Adrenal gland (tissue), 12 donors: Measurements from ENCODE around the gene ERCC2. TPM values are rescaled to one million over a fixed set of nuclear protein-coding genes. Genes with fewer than 3 reads are reported as not detected.

ENCODE experiments used
- DNase-seq, 7 donors: peaks; one replicate each; pipeline ENCODE4 v3.0.0-alpha.2; 2019 to 2020
- H3K27ac ChIP-seq, 5 donors: fragments of 200-600 bp; sonication (generic) in 4 of 5; 1 replicate in 3 of 5; 2 replicates in 2 of 5; pipeline versions ENCODE4 v1.5.1 to v1.8.0; 2016 to 2020; ENCODE audit warnings: mild to moderate bottlenecking in 1 of 5
- H3K27me3 ChIP-seq: fragments of 200-600 bp; 2 replicates; pipeline ENCODE4 v1.8.0; 2021
- H3K36me3 ChIP-seq, 2 donors: fragments of 200-600 bp; replicated peaks in 1 of 2; 1 replicate in 1 of 2; 2 replicates in 1 of 2; pipeline versions ENCODE4 v1.5.1 to v1.8.0; 2018 to 2022
- H3K4me1 ChIP-seq, 2 donors: fragments of 200-600 bp; replicated peaks in 1 of 2; 1 replicate in 1 of 2; 2 replicates in 1 of 2; pipeline versions ENCODE4 v1.5.1 to v1.8.0; 2018 to 2021
- H3K4me3 ChIP-seq, 4 donors: fragments of 200-600 bp; sonication (generic) in 3 of 4; one replicate each; pipeline ENCODE4 v1.5.1; 2016 to 2018
- H3K9me3 ChIP-seq, 3 donors: fragments of 200-600 bp; sonication (generic) in 1 of 3; replicated peaks in 1 of 3; 1 replicate in 2 of 3; 2 replicates in 1 of 3; pipeline versions ENCODE4 v1.5.1 to v1.8.0; 2016 to 2021
- CTCF ChIP-seq, 6 experiments: fragments of 450-650 bp in 4 of 6; fragments of 200-600 bp in 2 of 6; sonication (generic) in 1 of 6; IDR thresholded peaks; 1 replicate in 5 of 6; 2 replicates in 1 of 6; pipeline versions ENCODE4 v1.5.1 to v1.8.0; 2016 to 2021; ENCODE audit warnings: antibody characterized with exemption in 6 of 6, mild to moderate bottlenecking in 2 of 6, moderate library complexity in 1 of 6
- POLR2A ChIP-seq, 2 donors: fragments of 450-650 bp; IDR thresholded peaks; one replicate each; pipeline ENCODE4 v1.6.1; 2017; ENCODE audit warnings: antibody characterized with exemption in 2 of 2, mild to moderate bottlenecking in 2 of 2, moderate library complexity in 1 of 2
- WGBS, 4 donors: extraction: QIAGEN DNeasy Blood & Tissue Kit in 2 of 4; methylation state at CpG; one replicate each; pipeline versions ENCODE4 v1.1.5 to v1.1.7; 2013 to 2017; 5-methylcytosine and 5-hydroxymethylcytosine counted together
- intact Hi-C, 2 donors: fragments of 100-400 bp; cut with DNase I; formaldehyde crosslinking; loops; one replicate each; pipeline versions ENCODE4 v1.14.1 to v1.15.0; 2022 to 2023
- polyA plus RNA-seq, 3 donors: library from polyadenylated mRNA; stranded (reverse); fragments of 200-250 nt in 2 of 3; fragments of 350-450 nt in 1 of 3; fragmentation: Illumina TruSeq in 1 of 3; extraction: RNeasy Lipid Tissue Mini Kit (QIAGEN cat#74804) in 1 of 3; gene quantifications; one replicate each; pipeline ENCODE4 v1.2.3, GENCODE V29; 2013 to 2014
- total RNA-seq, 9 donors: library from RNA; depleted of rRNA in 4 of 9; stranded (reverse); fragments of >200 nt in 4 of 9; fragments of 120-200 nt in 1 of 9; fragmentation: NEBNext Ultra II Directional in 1 of 9; extraction: Animal tissue kit (Norgen Biotek cat#: 25700) in 1 of 9; gene quantifications; one replicate each; pipeline versions ENCODE4 v1.1.0 to v1.2.4, GENCODE V29; 2013 to 2023
- donor health status: healthy with polysubstance abuse.
- donor health status: Bipolar disorder and iron deficiency.
- donor health status: DM: yes; HTN: yes; CAD: no.
- donor health status: DM: no; HTN: no; CAD: no.
- donor health status: DM: no; HTN: no; CAD: no.
- donor health status: DM: yes; HTN: yes; CAD: no.

The ERCC2 gene
- total and polyA plus RNA-seq, 12 donors = 10.1 to 53.3 (median 26.9) TPM

GRCh38 chr19:45368737-45369340, 1.5 kb downstream of the ERCC2 start:
- no peaks in the 10 kb centered on the region for H3K27me3 ChIP-seq
- H3K9me3 ChIP-seq = no peaks in the 10 kb centered on the region
- H3K4me3 ChIP-seq = no peak overlapping the region
- H3K36me3 ChIP-seq = peaks cover 0 to 2% of the 10 kb centered on the region in 2 donors
- WGBS, 4 donors = 93 to 96% (median 94%) methylated on average over 10 to 11 of the region's 11 CpGs
- peaks cover 0 to 6% of the 10 kb centered on the region in 2 donors for H3K4me1 ChIP-seq
- no peak overlapping the region for H3K27ac ChIP-seq
- intact Hi-C loops = no loop called here
- TF ChIP-seq CTCF (IDR thresholded peaks at IDR 0.05) = no peak
- no peak for TF ChIP-seq POLR2A (IDR thresholded peaks at IDR 0.05)
- DNase-seq = no peak

GRCh38 chr19:45368127-45368526, 2.2 kb downstream of the ERCC2 start:
- no peak for DNase-seq
- 94 to 98% (median 97%) methylated on average over 4 of the region's 4 CpGs for WGBS, 4 donors
- H3K4me3 ChIP-seq = no peak overlapping the region
- H3K36me3 ChIP-seq = peaks cover 0 to 5% of the 10 kb centered on the region in 2 donors
- peaks cover 0 to 6% of the 10 kb centered on the region in 2 donors for H3K4me1 ChIP-seq
- no peaks in the 10 kb centered on the region for H3K9me3 ChIP-seq
- TF ChIP-seq CTCF (IDR thresholded peaks at IDR 0.05) (no peak), POLR2A (IDR thresholded peaks at IDR 0.05) (no peak)
- intact Hi-C loops = no loop called here
- H3K27me3 ChIP-seq = no peaks in the 10 kb centered on the region
- no peak overlapping the region for H3K27ac ChIP-seq

- intact Hi-C loops = no loop called here
Observed at GRCh38 chr19:45364696-45365095, 5.7 kb downstream of the ERCC2 start.

GRCh38 chr19:45363861-45364459, 6.4 kb downstream of the ERCC2 start:
- 89 to 94% (median 92%) methylated on average over 18 to 44 of the region's 44 CpGs for WGBS, 4 donors
- Histone ChIP-seq H3K9me3 (no peaks in the 10 kb centered on the region), H3K4me3 (no peak overlapping the region), H3K4me1 (no peaks in the 10 kb centered on the region), H3K36me3 (peaks cover 0 to 18% of the 10 kb centered on the region in 2 donors), H3K27ac (no peak overlapping the region), H3K27me3 (no peaks in the 10 kb centered on the region)
- no peak for DNase-seq
- no peak for TF ChIP-seq POLR2A (IDR thresholded peaks at IDR 0.05)
- TF ChIP-seq CTCF (IDR thresholded peaks at IDR 0.05) = no peak
- intact Hi-C loops = no loop called here

More at GRCh38 chr19:45364696-45365095, 5.7 kb downstream of the ERCC2 start:
- Histone ChIP-seq H3K4me3 (no peak overlapping the region), H3K4me1 (peaks cover 0 to 3% of the 10 kb centered on the region in 2 donors), H3K27me3 (no peaks in the 10 kb centered on the region), H3K36me3 (peaks cover 0 to 15% of the 10 kb centered on the region in 2 donors), H3K27ac (no peak overlapping the region), H3K9me3 (no peaks in the 10 kb centered on the region)
- DNase-seq = no peak
- WGBS, 4 donors = 91 to 94% (median 93%) methylated on average over 8 to 12 of the region's 12 CpGs; no CpG with 5 or more reads in 1 of the 4 donors
- TF ChIP-seq CTCF (IDR thresholded peaks at IDR 0.05) = no peak
- no peak for TF ChIP-seq POLR2A (IDR thresholded peaks at IDR 0.05)
